ENCODE results near the gene IQSEC3.

IQSEC3 gene

GRCh38 chr12:203074-203461, 136.5 kb downstream of the IQSEC3 start:
- FAIRE-seq (no peak), DNase-seq (ENCODE audit: insufficient read length) (no peak)

GRCh38 chr12:203462-204260, 137.1 kb downstream of the IQSEC3 start:
- TF ChIP-seq POLR2AphosphoS5 (IDR thresholded peaks at IDR 0.05; ENCODE audit: low read depth, low read length) = no peak
- no peak for DNase-seq (ENCODE audit: insufficient read length)
- no peak for FAIRE-seq

More at GRCh38 chr12:203074-203461, 136.5 kb downstream of the IQSEC3 start:
- TF ChIP-seq POLR2A (IDR thresholded peaks at IDR 0.05; ENCODE audit: low read depth, low read length) (no peak), TAF1 (IDR thresholded peaks at IDR 0.05; ENCODE audit: borderline replicate concordance, low read depth, low read length) (no peak), POLR2AphosphoS5 (IDR thresholded peaks at IDR 0.05; ENCODE audit: low read depth, low read length) (no peak)

GRCh38 chr12:204261-204678, 137.7 kb downstream of the IQSEC3 start:
- no peak for TF ChIP-seq POLR2AphosphoS5 (IDR thresholded peaks at IDR 0.05; ENCODE audit: low read depth, low read length)
- no peak for TF ChIP-seq POLR2A (IDR thresholded peaks at IDR 0.05; ENCODE audit: low read depth, low read length)
- no peak for FAIRE-seq
- no peak for DNase-seq (ENCODE audit: insufficient read length)

- no peak for FAIRE-seq
- TF ChIP-seq POLR2A (IDR thresholded peaks at IDR 0.05; ENCODE audit: low read depth, low read length) (no peak), POLR2AphosphoS5 (IDR thresholded peaks at IDR 0.05; ENCODE audit: low read depth, low read length) (no peak), TAF1 (IDR thresholded peaks at IDR 0.05; ENCODE audit: borderline replicate concordance, low read depth, low read length) (no peak)
- DNase-seq (ENCODE audit: insufficient read length) = no peak
These were observed 138.5 kb downstream of the IQSEC3 start for GRCh38 chr12:205026-205425.

GRCh38 chr12:206746-207440, 140.3 kb downstream of the IQSEC3 start:
- DNase-seq (ENCODE audit: insufficient read length) = no peak
- TF ChIP-seq TAF1 (IDR thresholded peaks at IDR 0.05; ENCODE audit: borderline replicate concordance, low read depth, low read length) (no peak), POLR2AphosphoS5 (IDR thresholded peaks at IDR 0.05; ENCODE audit: low read depth, low read length) (no peak), POLR2A (IDR thresholded peaks at IDR 0.05; ENCODE audit: low read depth, low read length) (no peak)
- no peak for FAIRE-seq

- FAIRE-seq = no peak
- TF ChIP-seq TAF1 (IDR thresholded peaks at IDR 0.05; ENCODE audit: borderline replicate concordance, low read depth, low read length) (no peak), POLR2A (IDR thresholded peaks at IDR 0.05; ENCODE audit: low read depth, low read length) (no peak)
- no peak for DNase-seq (ENCODE audit: insufficient read length)
These were observed 141.2 kb downstream of the IQSEC3 start for GRCh38 chr12:207804-208203.

GRCh38 chr12:208813-209212, 142.2 kb downstream of the IQSEC3 start:
- no peak for DNase-seq (ENCODE audit: insufficient read length)
- FAIRE-seq = no peak
- TF ChIP-seq TAF1 (IDR thresholded peaks at IDR 0.05; ENCODE audit: borderline replicate concordance, low read depth, low read length) (no peak), POLR2A (IDR thresholded peaks at IDR 0.05; ENCODE audit: low read depth, low read length) (no peak), POLR2AphosphoS5 (IDR thresholded peaks at IDR 0.05; ENCODE audit: low read depth, low read length) (no peak)

- no peak for FAIRE-seq
- DNase-seq (ENCODE audit: insufficient read length) = no peak
- TF ChIP-seq TAF1 (IDR thresholded peaks at IDR 0.05; ENCODE audit: borderline replicate concordance, low read depth, low read length) = no peak
- no peak for TF ChIP-seq POLR2AphosphoS5 (IDR thresholded peaks at IDR 0.05; ENCODE audit: low read depth, low read length)
- no peak for TF ChIP-seq POLR2A (IDR thresholded peaks at IDR 0.05; ENCODE audit: low read depth, low read length)
These were observed 142.7 kb downstream of the IQSEC3 start for GRCh38 chr12:209246-209645.

- no peak for DNase-seq (ENCODE audit: insufficient read length)
- no peak for FAIRE-seq
- TF ChIP-seq POLR2AphosphoS5 (IDR thresholded peaks at IDR 0.05; ENCODE audit: low read depth, low read length) (no peak), TAF1 (IDR thresholded peaks at IDR 0.05; ENCODE audit: borderline replicate concordance, low read depth, low read length) (no peak), POLR2A (IDR thresholded peaks at IDR 0.05; ENCODE audit: low read depth, low read length) (no peak)
These were observed 143.3 kb downstream of the IQSEC3 start for GRCh38 chr12:209851-210250.

GRCh38 chr12:210277-211141, 143.9 kb downstream of the IQSEC3 start:
- TF ChIP-seq POLR2A (IDR thresholded peaks at IDR 0.05; ENCODE audit: low read depth, low read length) (no peak), POLR2AphosphoS5 (IDR thresholded peaks at IDR 0.05; ENCODE audit: low read depth, low read length) (no peak), TAF1 (IDR thresholded peaks at IDR 0.05; ENCODE audit: borderline replicate concordance, low read depth, low read length) (no peak)
- FAIRE-seq = no peak
- no peak for DNase-seq (ENCODE audit: insufficient read length)

- FAIRE-seq = no peak
- DNase-seq (ENCODE audit: insufficient read length) = no peak
- TF ChIP-seq TAF1 (IDR thresholded peaks at IDR 0.05; ENCODE audit: borderline replicate concordance, low read depth, low read length) = no peak
- TF ChIP-seq POLR2A (IDR thresholded peaks at IDR 0.05; ENCODE audit: low read depth, low read length) = no peak
- TF ChIP-seq POLR2AphosphoS5 (IDR thresholded peaks at IDR 0.05; ENCODE audit: low read depth, low read length) = no peak
These were observed 144.5 kb downstream of the IQSEC3 start for GRCh38 chr12:211142-211465.
